Naive B cell (primary cell): ENCODE measurements around the gene WNT5A. TPM values are rescaled to one million over a fixed set of nuclear protein-coding genes. Genes with fewer than 3 reads are reported as not detected.

Experiments
- ATAC-seq, 2 donors: fragments of 150-1000 bp; cut with Tn5 transposase; 2 replicates each; pipeline ENCODE4 v1.10.0; 2021; ENCODE audit warnings: low read depth in 2 of 2, mild to moderate bottlenecking in 2 of 2, moderate library complexity in 2 of 2
- DNase-seq: peaks from one replicate; pipeline ENCODE4 v3.0.0; 2022
- H3K27ac Mint-ChIP-seq, 6 donors: one replicate each; pipeline ENCODE4 v1.8.0; 2020 to 2022; ENCODE audit warnings: mild to moderate bottlenecking in 6 of 6, mixed read lengths in 6 of 6, moderate library complexity in 5 of 6, inconsistent platforms in 2 of 6
- H3K27me3 Mint-ChIP-seq, 3 donors: one replicate each; pipeline ENCODE4 v1.8.0; 2021 to 2022; ENCODE audit warnings: mixed read lengths in 3 of 3, mild to moderate bottlenecking in 1 of 3
- H3K36me3 Mint-ChIP-seq, 2 donors: one replicate each; pipeline ENCODE4 v1.8.0; 2020 to 2022; ENCODE audit warnings: mixed read lengths in 2 of 2, inconsistent platforms in 1 of 2, mild to moderate bottlenecking in 1 of 2
- H3K4me1 Mint-ChIP-seq, 3 donors: one replicate each; pipeline ENCODE4 v1.8.0; 2020 to 2022; ENCODE audit warnings: mixed read lengths in 3 of 3, inconsistent platforms in 1 of 3, mild to moderate bottlenecking in 1 of 3, moderate library complexity in 1 of 3
- H3K4me3 Mint-ChIP-seq, 8 donors: one replicate each; pipeline ENCODE4 v1.8.0; 2020 to 2022; ENCODE audit warnings: mild to moderate bottlenecking in 8 of 8, mixed read lengths in 8 of 8, moderate library complexity in 8 of 8, inconsistent platforms in 2 of 8
- H3K9me3 Mint-ChIP-seq, 7 donors: one replicate each; pipeline ENCODE4 v1.8.0; 2020 to 2022; ENCODE audit warnings: mixed read lengths in 7 of 7, mild to moderate bottlenecking in 5 of 7, inconsistent platforms in 2 of 7, moderate library complexity in 1 of 7
- polyA plus RNA-seq, 6 donors: library from polyadenylated mRNA; unstranded; fragments of 300-500 nt; fragmentation: Illumina TruSeq; gene quantifications; one replicate each; pipeline ENCODE4 v1.2.3, GENCODE V29; 2021; ENCODE audit warnings: low read depth in 6 of 6

WNT5A gene
- not detected for polyA plus RNA-seq

DNA sequence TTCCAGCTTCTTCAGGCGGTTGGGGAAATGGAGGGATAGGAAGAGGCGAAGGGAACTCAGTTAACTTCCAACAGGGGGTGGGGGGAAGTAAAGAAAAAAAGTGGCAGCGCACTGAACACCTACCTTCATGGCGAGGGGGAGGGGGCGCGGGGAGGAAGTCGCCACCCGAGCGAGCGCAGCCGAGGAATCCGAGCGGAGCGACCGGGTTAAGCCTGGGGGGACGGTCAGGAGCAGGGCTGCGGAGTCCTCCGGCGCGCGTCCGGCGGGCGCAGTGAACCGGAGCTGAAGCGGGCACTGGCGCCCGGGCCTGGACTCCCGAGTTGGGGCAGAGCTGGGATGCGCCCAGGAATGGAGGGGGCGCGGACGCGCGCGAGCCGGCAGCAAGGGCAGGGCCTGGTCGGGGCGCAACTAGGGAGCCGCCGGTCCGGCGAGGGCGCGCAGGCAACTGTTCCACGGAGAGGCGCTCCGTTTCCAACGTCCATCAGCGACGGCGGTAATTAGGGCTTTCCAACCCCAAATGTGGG, at the start of gene WNT5A:
Gene WNT5A (minus strand): TSS at position 450 of the 524 bp plus-strand sequence. CDS start 321 bp downstream, at position 129.
- DNase-seq (no peak), ATAC-seq (no peak)
- Mint-ChIP-seq H3K27me3 (peaks cover 30 to 85% (median 71%) of the 10 kb centered on the region in 3 donors), H3K9me3 (peaks cover 0 to 8% (median 2%) of the 10 kb centered on the region in 7 donors), H3K27ac (peak within 1 kb of the TSS in 1 of 6 donors; percentile 49), H3K36me3 (peaks cover 0 to 14% of the 10 kb centered on the region in 2 donors), H3K4me1 (peaks cover 19 to 38% (median 21%) of the 10 kb centered on the region in 3 donors), H3K4me3 (peak within 1 kb of the TSS; percentile 53 to 80 (median 65))

GRCh38 chr3:55534876-55535275, 47.8 kb upstream of the WNT5A start:
- no peaks in the 10 kb centered on the region for H3K36me3 Mint-ChIP-seq
- H3K4me3 Mint-ChIP-seq: no peak overlapping the region
- no peak for DNase-seq
- H3K9me3 Mint-ChIP-seq: peaks cover 0 to 6% (median 0%) of the 10 kb centered on the region in 7 donors
- H3K27ac Mint-ChIP-seq: peak overlapping the region in 1 of 6 donors; percentile 44
- ATAC-seq: no peak
- no peaks in the 10 kb centered on the region for H3K4me1 Mint-ChIP-seq
- H3K27me3 Mint-ChIP-seq: peaks cover 0 to 6% (median 0%) of the 10 kb centered on the region in 3 donors

DNA sequence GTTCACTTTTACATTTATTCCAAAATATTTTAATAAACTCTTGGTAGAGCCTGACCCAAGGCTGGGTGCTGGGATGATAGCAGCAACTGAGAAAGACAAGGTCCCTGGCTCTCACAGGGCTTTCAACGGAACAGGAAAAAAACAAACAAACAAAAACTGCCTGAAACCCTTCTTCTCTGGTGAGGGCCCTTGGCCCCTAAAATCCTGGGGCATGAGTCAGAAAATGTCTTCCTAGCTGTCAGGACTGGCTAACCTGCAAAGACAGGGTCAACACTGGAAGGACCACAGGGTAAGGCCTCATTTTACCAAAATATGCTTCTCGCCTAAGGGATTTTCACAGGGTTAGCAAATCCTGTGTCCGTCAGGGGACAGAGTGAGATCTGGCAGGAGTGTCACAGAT, 45.7 kb upstream of the WNT5A start:
- H3K27ac Mint-ChIP-seq: no peak overlapping the region
- H3K27me3 Mint-ChIP-seq: peaks cover 0 to 6% (median 0%) of the 10 kb centered on the region in 3 donors
- no peak overlapping the region for H3K4me3 Mint-ChIP-seq
- DNase-seq (no peak), ATAC-seq (no peak)
- H3K36me3 Mint-ChIP-seq: no peaks in the 10 kb centered on the region
- H3K9me3 Mint-ChIP-seq: peaks cover 0 to 6% (median 0%) of the 10 kb centered on the region in 7 donors
- no peaks in the 10 kb centered on the region for H3K4me1 Mint-ChIP-seq

GRCh38 chr3:55531321-55531720, 44.2 kb upstream of the WNT5A start:
- Mint-ChIP-seq H3K27ac (no peak overlapping the region), H3K4me1 (no peaks in the 10 kb centered on the region), H3K4me3 (no peak overlapping the region), H3K36me3 (no peaks in the 10 kb centered on the region), H3K9me3 (peaks cover 0 to 6% (median 0%) of the 10 kb centered on the region in 7 donors), H3K27me3 (peaks cover 0 to 6% (median 0%) of the 10 kb centered on the region in 3 donors)
- no peak for ATAC-seq
- DNase-seq: no peak

GRCh38 chr3:55527361-55527760, 40.3 kb upstream of the WNT5A start:
- Mint-ChIP-seq H3K27me3 (peaks cover 0 to 6% (median 0%) of the 10 kb centered on the region in 3 donors), H3K27ac (no peak overlapping the region), H3K4me3 (no peak overlapping the region), H3K9me3 (peaks cover 0 to 3% (median 2%) of the 10 kb centered on the region in 7 donors), H3K36me3 (no peaks in the 10 kb centered on the region), H3K4me1 (no peaks in the 10 kb centered on the region)
- DNase-seq: no peak
- no peak for ATAC-seq

DNA sequence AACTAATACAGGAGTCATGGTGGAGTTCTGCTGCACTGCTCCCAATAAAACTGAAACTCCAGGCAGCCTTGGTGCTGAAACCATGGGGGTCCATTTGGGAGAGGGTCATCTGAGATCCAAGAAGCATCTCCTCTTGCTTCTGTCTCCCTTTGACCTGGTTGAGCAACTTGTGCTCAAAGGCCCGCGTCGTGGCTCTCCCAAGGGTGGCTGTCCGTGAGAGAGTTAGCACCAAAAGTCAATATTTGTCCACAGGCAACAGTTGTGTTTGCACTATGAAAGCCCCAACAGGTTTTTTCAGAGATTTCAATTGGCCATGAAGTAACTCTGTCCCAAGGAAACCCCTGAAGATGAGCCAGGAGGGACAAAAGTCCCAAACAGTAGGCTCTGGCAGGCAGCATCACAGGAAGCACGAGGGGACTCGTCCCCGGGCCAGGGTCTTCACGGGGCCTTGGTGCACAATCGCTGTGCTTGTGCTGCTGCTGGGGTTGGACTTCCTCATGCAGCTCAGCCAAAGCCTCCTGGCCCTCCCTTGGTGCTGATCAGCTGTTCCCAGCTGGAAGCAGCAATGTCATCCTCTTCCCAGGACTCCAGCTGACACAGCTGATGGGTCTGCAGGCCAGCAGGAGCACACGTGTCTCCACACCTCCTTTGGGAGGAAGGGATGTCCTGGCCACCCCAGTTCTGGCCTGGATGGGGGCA, 39.4 kb upstream of the WNT5A start:
- H3K9me3 Mint-ChIP-seq: peaks cover 0 to 3% (median 2%) of the 10 kb centered on the region in 7 donors
- DNase-seq (no peak), ATAC-seq (no peak)
- no peak overlapping the region for H3K4me3 Mint-ChIP-seq
- H3K27me3 Mint-ChIP-seq: peaks cover 0 to 6% (median 0%) of the 10 kb centered on the region in 3 donors
- H3K27ac Mint-ChIP-seq: no peak overlapping the region
- H3K36me3 Mint-ChIP-seq: no peaks in the 10 kb centered on the region
- H3K4me1 Mint-ChIP-seq: peaks cover 0 to 1% (median 0%) of the 10 kb centered on the region in 3 donors

DNA sequence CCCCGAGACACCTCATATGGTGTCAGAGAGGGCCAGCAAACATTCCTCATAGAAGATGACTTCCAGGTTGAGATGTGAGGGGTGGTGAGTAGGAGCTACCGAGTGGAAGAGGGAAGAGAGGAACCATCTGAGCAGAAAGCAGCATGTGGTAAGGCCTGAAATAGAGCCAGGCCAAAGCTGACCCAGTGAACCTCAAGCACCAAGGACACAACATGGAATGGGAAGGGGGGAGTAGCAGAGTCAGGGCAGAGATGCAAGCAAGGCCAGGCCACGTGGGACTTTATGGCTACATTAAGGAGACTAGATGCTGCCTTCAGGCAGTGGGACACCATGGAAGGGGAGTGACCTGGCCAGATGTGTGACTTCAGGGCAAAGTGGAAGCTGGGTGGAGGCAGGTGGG, 38.3 kb upstream of the WNT5A start:
- no peak for ATAC-seq
- DNase-seq: no peak
- Mint-ChIP-seq H3K9me3 (peaks cover 0 to 3% (median 2%) of the 10 kb centered on the region in 7 donors), H3K4me1 (peaks cover 0 to 1% (median 0%) of the 10 kb centered on the region in 3 donors), H3K4me3 (no peak overlapping the region), H3K36me3 (no peaks in the 10 kb centered on the region), H3K27me3 (no peaks in the 10 kb centered on the region), H3K27ac (peak overlapping the region in 1 of 6 donors; percentile 58)

DNA sequence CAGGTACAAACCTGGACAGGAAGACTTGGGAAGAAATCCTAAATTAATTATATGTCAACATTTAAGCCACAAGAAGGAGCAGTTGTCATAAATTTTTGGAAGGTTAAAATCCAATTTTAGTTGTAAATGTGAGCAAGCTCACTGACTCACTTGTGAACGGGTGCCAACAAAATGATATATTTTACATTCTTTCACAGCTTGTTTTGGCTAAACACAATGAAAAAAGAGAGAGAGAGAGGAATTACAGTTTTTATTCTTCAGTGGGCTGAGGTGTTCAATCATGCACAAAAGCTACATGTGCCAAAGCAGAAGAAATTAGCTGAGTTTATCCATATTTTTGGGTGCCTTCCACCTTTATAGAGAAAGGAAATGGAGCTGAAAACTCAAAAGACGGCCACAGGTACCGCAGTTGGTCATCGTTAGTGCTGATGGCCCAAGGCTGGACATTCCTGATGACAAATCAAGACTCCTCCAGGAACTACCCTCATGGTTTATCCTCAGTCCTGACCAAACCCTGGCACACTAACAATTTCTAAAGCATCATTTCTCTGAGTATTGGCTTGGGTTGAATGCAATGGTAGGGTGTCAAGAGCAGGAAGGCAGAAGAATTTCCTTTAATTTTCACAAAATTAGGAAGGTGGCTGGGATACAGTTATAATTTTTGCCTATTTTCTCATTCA, 37.6 kb upstream of the WNT5A start:
- no peak for DNase-seq
- peaks cover 0 to 1% (median 0%) of the 10 kb centered on the region in 3 donors for H3K4me1 Mint-ChIP-seq
- H3K9me3 Mint-ChIP-seq: peaks cover 0 to 3% (median 2%) of the 10 kb centered on the region in 7 donors
- no peaks in the 10 kb centered on the region for H3K36me3 Mint-ChIP-seq
- no peak overlapping the region for H3K4me3 Mint-ChIP-seq
- H3K27me3 Mint-ChIP-seq: no peaks in the 10 kb centered on the region
- H3K27ac Mint-ChIP-seq: no peak overlapping the region
- no peak for ATAC-seq

DNA sequence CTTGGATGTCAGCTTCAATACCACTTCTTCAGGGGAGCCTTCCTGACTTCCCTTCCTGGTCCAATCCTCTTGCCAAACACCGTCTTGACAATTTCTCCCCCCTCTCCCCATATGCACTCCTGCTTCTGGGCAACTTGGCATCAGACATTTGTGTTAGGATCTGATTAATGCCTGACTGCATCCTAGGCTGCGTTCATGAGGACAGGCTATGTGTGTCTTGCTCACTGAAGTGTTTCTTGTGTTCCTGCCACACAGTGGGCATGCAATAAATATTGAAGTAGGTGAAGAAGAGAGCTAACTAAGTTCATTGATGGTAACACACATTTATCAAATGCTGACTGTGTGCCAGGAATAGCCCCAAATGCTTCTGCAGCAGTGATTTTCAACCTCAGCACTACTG, 36.4 kb upstream of the WNT5A start:
- Mint-ChIP-seq H3K4me1 (peaks cover 0 to 1% (median 0%) of the 10 kb centered on the region in 3 donors), H3K27me3 (no peaks in the 10 kb centered on the region), H3K27ac (no peak overlapping the region), H3K4me3 (no peak overlapping the region), H3K36me3 (no peaks in the 10 kb centered on the region), H3K9me3 (peaks cover 0 to 3% (median 2%) of the 10 kb centered on the region in 7 donors)
- no peak for DNase-seq
- ATAC-seq: no peak

DNA sequence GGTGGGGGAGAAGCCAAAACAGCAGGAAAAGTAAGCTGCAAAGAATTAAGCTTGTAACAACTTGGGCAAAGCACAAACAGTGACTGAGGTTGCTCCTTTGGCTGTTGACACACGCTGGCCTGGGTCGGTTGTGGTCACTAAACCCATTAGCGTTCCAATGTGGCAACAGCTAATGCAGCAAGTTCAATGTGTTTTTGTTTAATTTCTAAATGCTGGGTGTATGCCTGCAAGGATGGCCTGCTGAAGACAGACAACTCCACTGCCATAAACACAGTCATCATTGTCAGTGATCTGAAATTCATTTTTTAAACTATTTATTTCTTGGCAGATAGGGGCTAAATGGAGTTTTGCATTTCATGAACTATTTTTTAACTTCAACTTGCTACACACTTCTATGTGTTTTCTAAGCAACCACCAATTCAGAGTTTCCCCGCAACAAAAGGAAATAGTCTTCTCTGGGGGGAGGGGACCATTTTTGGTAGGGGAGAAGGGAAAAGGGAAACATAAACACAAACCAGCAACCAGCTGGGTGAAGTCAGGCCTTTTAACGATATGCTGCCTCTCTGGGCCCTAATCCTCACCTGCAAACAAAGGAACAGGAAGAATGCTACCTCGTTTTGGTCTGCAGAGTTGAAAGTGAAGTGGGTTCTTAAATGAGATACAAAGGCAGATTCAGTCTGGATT, 34.8 kb upstream of the WNT5A start:
- peaks cover 0 to 1% (median 0%) of the 10 kb centered on the region in 3 donors for H3K4me1 Mint-ChIP-seq
- H3K27ac Mint-ChIP-seq: no peak overlapping the region
- no peaks in the 10 kb centered on the region for H3K36me3 Mint-ChIP-seq
- no peaks in the 10 kb centered on the region for H3K27me3 Mint-ChIP-seq
- DNase-seq (no peak), ATAC-seq (no peak)
- peaks cover 0 to 3% (median 2%) of the 10 kb centered on the region in 7 donors for H3K9me3 Mint-ChIP-seq
- H3K4me3 Mint-ChIP-seq: no peak overlapping the region

DNA sequence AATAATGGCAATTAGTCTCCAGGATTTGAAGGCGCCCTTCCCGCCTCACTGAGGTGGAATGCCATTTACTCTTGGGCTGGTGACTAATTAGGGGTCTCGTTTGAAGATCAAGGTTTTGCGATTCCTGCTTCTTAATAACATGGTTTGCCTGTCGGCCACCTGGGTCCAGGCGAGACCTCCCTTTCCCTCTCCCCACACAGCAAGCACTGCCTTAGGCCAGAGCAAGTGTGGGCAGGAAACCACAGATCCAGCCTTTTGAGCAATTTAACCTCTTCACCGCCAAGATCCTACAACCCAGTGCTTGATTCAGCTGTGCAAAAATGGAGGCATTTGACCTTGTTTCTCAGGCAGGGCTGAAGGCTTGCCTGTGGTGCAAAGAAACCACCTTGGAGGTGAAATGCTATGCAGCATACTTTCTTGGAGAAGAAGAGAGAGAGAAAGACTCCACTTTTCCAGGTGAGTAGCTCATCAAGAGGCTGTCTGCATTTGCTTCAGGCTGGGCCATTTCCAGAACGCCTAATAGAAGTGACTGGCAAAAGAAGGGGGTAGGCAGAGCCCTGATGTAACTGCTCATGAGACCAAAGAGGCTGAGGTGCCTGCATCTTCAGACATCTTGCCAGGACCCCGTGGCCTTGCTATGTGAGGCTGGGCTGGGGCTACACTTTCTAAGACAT, 34.1 kb upstream of the WNT5A start:
- H3K4me3 Mint-ChIP-seq: peak overlapping the region in 1 of 8 donors; percentile 18
- no peak for ATAC-seq
- no peak overlapping the region for H3K27ac Mint-ChIP-seq
- peaks cover 0 to 3% (median 2%) of the 10 kb centered on the region in 7 donors for H3K9me3 Mint-ChIP-seq
- no peak for DNase-seq
- no peaks in the 10 kb centered on the region for H3K27me3 Mint-ChIP-seq
- H3K4me1 Mint-ChIP-seq: peaks cover 0 to 1% (median 0%) of the 10 kb centered on the region in 3 donors
- no peaks in the 10 kb centered on the region for H3K36me3 Mint-ChIP-seq

- Mint-ChIP-seq H3K27me3 (peaks cover 0 to 4% (median 0%) of the 10 kb centered on the region in 3 donors), H3K27ac (no peak overlapping the region), H3K4me3 (no peak overlapping the region), H3K36me3 (no peaks in the 10 kb centered on the region), H3K4me1 (peaks cover 0 to 1% (median 0%) of the 10 kb centered on the region in 3 donors), H3K9me3 (peaks cover 0 to 2% (median 0%) of the 10 kb centered on the region in 7 donors)
- DNase-seq (no peak), ATAC-seq (no peak)
Observed at GRCh38 chr3:55519019-55519418, 31.9 kb upstream of the WNT5A start.

DNA sequence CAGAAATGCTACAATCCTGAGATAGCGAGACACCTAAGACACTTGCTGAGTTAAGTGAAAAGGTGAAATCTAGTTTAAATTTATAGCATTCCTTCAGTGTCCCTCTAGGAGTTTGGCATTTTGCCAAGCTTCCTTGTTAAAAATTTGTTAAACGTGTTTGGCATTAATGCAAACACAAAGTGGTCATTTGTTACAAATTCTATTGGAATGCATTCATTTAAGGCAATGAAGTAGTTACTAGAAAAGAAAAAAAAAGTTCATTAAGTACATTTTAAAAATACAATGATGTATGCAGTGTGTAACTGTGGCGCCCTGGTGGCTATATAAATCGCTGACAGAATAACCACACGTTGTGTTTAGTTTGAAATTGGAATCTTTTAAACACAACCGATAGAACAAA, 31.3 kb upstream of the WNT5A start:
- ATAC-seq (no peak), DNase-seq (no peak)
- no peak overlapping the region for H3K4me3 Mint-ChIP-seq
- H3K27me3 Mint-ChIP-seq: peaks cover 0 to 4% (median 2%) of the 10 kb centered on the region in 3 donors
- no peak overlapping the region for H3K27ac Mint-ChIP-seq
- peaks cover 0 to 2% (median 0%) of the 10 kb centered on the region in 7 donors for H3K9me3 Mint-ChIP-seq
- H3K36me3 Mint-ChIP-seq: no peaks in the 10 kb centered on the region
- H3K4me1 Mint-ChIP-seq: peaks cover 0 to 1% (median 0%) of the 10 kb centered on the region in 3 donors
